A549 (cell line): Measurements from ENCODE around the gene ADAD1. TPM values are rescaled to one million over a fixed set of nuclear protein-coding genes. Genes with fewer than 3 reads are reported as not detected.

Experiments
- ATAC-seq, 2 experiments: fragments of 200-7000 bp in 1 of 2; fragments of >200 bp in 1 of 2; cut with Nextera tagmentation in 1 of 2; cut with Tn5 transposase in 1 of 2; 3 replicates each; pipeline versions ENCODE4 v1.8.0 to v1.9.1; 2018 to 2020; ENCODE audit warnings: mild to moderate bottlenecking in 1 of 2, moderate library complexity in 1 of 2
- CTCF ChIA-PET: fragments of 300-600 bp; sonication (Branson Sonifier 250); formaldehyde crosslinking; extraction: SDS; loops from one replicate; lab custom pipeline; 2021; ENCODE audit warnings: antibody characterized with exemption, inconsistent platforms; lab: Yijun Ruan, JAX
- POLR2A ChIA-PET: fragments of 350-600 bp; formaldehyde crosslinking; extraction: SDS; loops from one replicate; lab custom pipeline; 2021; ENCODE audit warnings: antibody characterized with exemption, inconsistent platforms; lab: Yijun Ruan, JAX
- DNase-seq, 2 experiments: peaks; one replicate each; pipeline versions ENCODE4 v3.0.0 to v3.0.0-alpha.2; 2011 to 2016; ENCODE audit warnings: low read depth in 1 of 2, low spot score in 1 of 2
- FAIRE-seq: peaks from 2 replicates; lab custom pipeline; 2011; peaks lifted over from hg19 to GRCh38; lab: Jason Lieb, UNC
- H3K27ac ChIP-seq, 2 experiments: fragments of >200 bp; sonication (Bioruptor Twin); formaldehyde crosslinking; 3 replicates each; pipeline ENCODE4 v1.5.1; 2016 to 2017
- H3K4me1 ChIP-seq: fragments of >200 bp; sonication (Bioruptor Twin); formaldehyde crosslinking; 3 replicates; pipeline ENCODE4 v1.6.1; 2016
- H3K4me2 ChIP-seq: fragments of >200 bp; sonication (Bioruptor Twin); formaldehyde crosslinking; 3 replicates; pipeline ENCODE4 v1.6.1; 2016
- H3K4me3 ChIP-seq: fragments of >200 bp; sonication (Bioruptor Twin); formaldehyde crosslinking; 3 replicates; pipeline ENCODE4 v1.5.1; 2016
- H3K9me3 ChIP-seq: fragments of >200 bp; sonication (Bioruptor Twin); formaldehyde crosslinking; 3 replicates; pipeline ENCODE4 v1.6.1; 2016
- CBX8 ChIP-seq: fragments of 200-600 bp; sonication (generic); IDR thresholded peaks from 2 replicates; pipeline ENCODE4 v1.6.1; 2016
- CEBPB ChIP-seq, 2 experiments: fragments of >200 bp in 1 of 2; sonication (Bioruptor Twin) in 1 of 2; formaldehyde crosslinking in 1 of 2; IDR thresholded peaks; 2 replicates each; pipeline ENCODE4 v1.6.1; 2012 to 2016
- CHD2 ChIP-seq: fragments of 150-350 bp; IDR thresholded peaks from 2 replicates; pipeline ENCODE4 v1.6.1; 2014; ENCODE audit warnings: low read length; ENCODE audit not compliant: partially characterized antibody
- CHD4 ChIP-seq: fragments of 200-600 bp; sonication (generic); IDR thresholded peaks from 2 replicates; pipeline ENCODE4 v1.6.1; 2016; ENCODE audit warnings: antibody characterized with exemption, mild to moderate bottlenecking, borderline replicate concordance
- EHMT2 ChIP-seq: fragments of 200-600 bp; sonication (generic); IDR thresholded peaks from 2 replicates; pipeline ENCODE4 v1.6.1; 2016; ENCODE audit warnings: antibody characterized with exemption, low read depth, mild to moderate bottlenecking, moderate library complexity
- ESRRA ChIP-seq: fragments of 150-350 bp; IDR thresholded peaks from 2 replicates; pipeline ENCODE4 v1.6.1; 2014; ENCODE audit warnings: mild to moderate bottlenecking, low read length, borderline replicate concordance
- FOSB ChIP-seq: fragments of 250-450 bp; sonication (Bioruptor Pico); IDR thresholded peaks from 2 replicates; pipeline ENCODE4 v1.5.0; 2020; ENCODE audit warnings: mild to moderate bottlenecking, moderate library complexity
- HOXA7 ChIP-seq: fragments of 250-450 bp; sonication (Bioruptor Pico); IDR thresholded peaks from 2 replicates; pipeline ENCODE4 v1.5.0; 2020; ENCODE audit warnings: mild to moderate bottlenecking, moderate library complexity
- HOXB5 ChIP-seq: fragments of 250-450 bp; sonication (Bioruptor Pico); IDR thresholded peaks from 2 replicates; pipeline ENCODE4 v1.5.0; 2020; ENCODE audit warnings: mild to moderate bottlenecking, moderate library complexity
- KDM5A ChIP-seq: fragments of 200-600 bp; sonication (generic); IDR thresholded peaks from 2 replicates; pipeline ENCODE4 v1.6.1; 2016; ENCODE audit warnings: antibody characterized with exemption, mild to moderate bottlenecking
- NFE2L2 ChIP-seq: fragments of 150-350 bp; conservative IDR thresholded peaks from 2 replicates; pipeline ENCODE4 v1.6.1; 2014; ENCODE audit warnings: low read length
- NPAS2 ChIP-seq: fragments of 250-450 bp; sonication (Bioruptor Pico); IDR thresholded peaks from 2 replicates; pipeline ENCODE4 v1.8.0; 2022; ENCODE audit warnings: mild to moderate bottlenecking, moderate library complexity, borderline replicate concordance
- PHF8 ChIP-seq: fragments of 200-600 bp; sonication (generic); IDR thresholded peaks from 2 replicates; pipeline ENCODE4 v1.6.1; 2016; ENCODE audit warnings: low read depth, mild to moderate bottlenecking, antibody characterized with exemption, moderate library complexity, borderline replicate concordance
- RCOR1 ChIP-seq: fragments of 150-350 bp; IDR thresholded peaks from 2 replicates; pipeline ENCODE4 v1.6.1; 2014; ENCODE audit warnings: antibody characterized with exemption, low read length, low read depth
- SREBF2 ChIP-seq: fragments of 450-650 bp; IDR thresholded peaks from 2 replicates; pipeline ENCODE4 v1.6.1; 2014; ENCODE audit warnings: mild to moderate bottlenecking, moderate library complexity
- TP53 ChIP-seq: fragments of 250-450 bp; sonication (Bioruptor Pico); IDR thresholded peaks from 2 replicates; pipeline ENCODE4 v1.5.0; 2021; ENCODE audit warnings: mild to moderate bottlenecking, moderate library complexity
- ZC3H11A ChIP-seq: fragments of 450-650 bp; IDR thresholded peaks from 2 replicates; pipeline ENCODE4 v1.6.1; 2014; ENCODE audit warnings: antibody characterized with exemption, mild to moderate bottlenecking
- ZFP36 ChIP-seq: fragments of 450-650 bp; IDR thresholded peaks from 2 replicates; pipeline ENCODE4 v1.6.1; 2014; ENCODE audit warnings: borderline replicate concordance; ENCODE audit not compliant: partially characterized antibody
- ZNF302 ChIP-seq: fragments of 250-450 bp; sonication (Bioruptor Pico); IDR thresholded peaks from 2 replicates; pipeline ENCODE4 v1.9.0; 2021; ENCODE audit warnings: inconsistent platforms, mild to moderate bottlenecking, moderate library complexity
- WGBS: methylation state at CpG from one replicate; pipeline ENCODE4 v1.1.6; 2017; ENCODE audit errors: missing lambda C conversion rate; 5-methylcytosine and 5-hydroxymethylcytosine counted together
- polyA plus RNA-seq, 4 experiments: library from polyadenylated mRNA; depleted of rRNA in 3 of 4; stranded (reverse); fragments of >200 nt; fragmentation: RNase III in 1 of 4; extraction: RNeasy Plus Mini Kit Qiagen cat#74134 plus additional on column Dnase treatment in 1 of 4; gene quantifications; 2 replicates in 3 of 4; 3 replicates in 1 of 4; pipeline ENCODE4 v1.2.3, GENCODE V29; 2011 to 2017
- TF ChIP-seq, protein P1 (sequence below): IDR thresholded peaks from 2 replicates; pipeline ENCODE4 v1.6.1; 2012
- TF ChIP-seq, protein P2 (sequence below): fragments of 250-450 bp; sonication (Bioruptor Pico); IDR thresholded peaks from 2 replicates; pipeline ENCODE4 v1.5.0; 2020; ENCODE audit warnings: low read depth, mild to moderate bottlenecking, moderate library complexity
- TF ChIP-seq, protein P3 (sequence below): fragments of >200 bp; sonication (Bioruptor Twin); formaldehyde crosslinking; IDR thresholded peaks from 3 replicates; pipeline ENCODE4 v1.5.1; 2016
- TF ChIP-seq, protein P4 (sequence below): fragments of 200-600 bp; sonication (generic); IDR thresholded peaks from 2 replicates; pipeline ENCODE4 v1.6.1; 2016; ENCODE audit warnings: antibody characterized with exemption, mild to moderate bottlenecking, moderate library complexity
- TF ChIP-seq, protein P5 (sequence below): fragments of 450-650 bp; IDR thresholded peaks from 2 replicates; pipeline ENCODE4 v1.6.1; 2014; ENCODE audit warnings: antibody characterized with exemption

Gene ADAD1
- polyA plus RNA-seq, 2 of the 4 experiments (the other 2 are of a cell fraction), result not detected

DNA sequence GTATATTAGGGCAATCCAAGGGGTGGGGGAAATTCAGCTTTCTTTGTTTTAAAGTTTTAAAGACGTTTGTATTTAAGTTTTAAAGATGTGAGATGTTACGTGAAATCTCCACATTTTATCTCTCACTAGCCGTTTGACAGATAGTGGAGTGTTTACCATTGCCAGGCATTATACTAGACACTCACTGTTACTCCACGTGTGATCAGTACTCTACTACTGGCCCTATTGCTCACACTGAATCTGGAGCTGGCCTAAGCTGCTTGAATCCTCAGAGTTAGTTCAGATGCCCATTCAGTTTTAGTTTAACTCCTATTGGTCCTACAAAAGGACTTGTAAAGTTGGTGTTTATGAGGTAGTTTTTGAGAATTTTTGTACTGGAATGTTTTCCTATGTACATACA lies 4.5 kb downstream of the ADAD1 start:
- H3K4me2 ChIP-seq, result no peak overlapping the region
- ChIA-PET POLR2A (no interaction called here), CTCF (no interaction called here)
- DNase-seq (no peak), FAIRE-seq (no peak), ATAC-seq (no peak)
- 47% methylated on average over 4 of the region's 4 CpGs for WGBS
- no peak for TF ChIP-seq CBX8
- TF ChIP-seq PHF8, result no peak
- no peak for TF ChIP-seq ZNF302
- TF ChIP-seq CHD2, result no peak
- no peak for TF ChIP-seq ZFP36
- no peak for TF ChIP-seq TP53 (CRISPR knock-in tag)
- no peak for TF ChIP-seq SREBF2
- TF ChIP-seq FOSB (CRISPR knock-in tag), result no peak
- no peak for TF ChIP-seq ESRRA
- no peak for TF ChIP-seq ZC3H11A
- H3K27ac ChIP-seq, result no peak overlapping the region
- no peaks in the 10 kb centered on the region for H3K9me3 ChIP-seq
- no peak overlapping the region for H3K4me3 ChIP-seq
- H3K4me1 ChIP-seq, result no peaks in the 10 kb centered on the region

DNA sequence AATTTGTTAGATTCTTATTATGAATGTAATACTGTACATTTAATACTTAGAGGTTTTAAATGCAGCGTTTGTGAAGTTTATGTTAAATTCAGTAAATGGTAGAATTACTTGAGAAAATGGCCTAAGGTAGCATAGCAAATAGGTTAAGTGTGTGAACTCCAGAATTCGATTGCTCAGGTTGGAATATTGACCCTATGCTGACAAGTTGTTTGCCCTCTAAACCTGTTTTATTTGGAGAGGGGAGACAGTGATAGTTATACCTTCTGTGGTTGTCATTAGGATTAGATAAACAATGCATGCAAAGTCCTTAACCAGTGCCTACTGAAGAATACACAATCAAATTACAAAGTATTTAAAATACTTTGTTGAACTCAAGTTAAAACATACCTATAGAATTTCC lies 5.4 kb downstream of the ADAD1 start:
- Histone ChIP-seq H3K27ac (no peak overlapping the region), H3K4me3 (no peak overlapping the region), H3K9me3 (no peaks in the 10 kb centered on the region), H3K4me1 (no peaks in the 10 kb centered on the region), H3K4me2 (no peak overlapping the region)
- no peak for DNase-seq
- ATAC-seq, result no peak
- 5% methylated on average over 2 of the region's 2 CpGs for WGBS
- POLR2A ChIA-PET, result no interaction called here
- no peak for TF ChIP-seq SREBF2
- TF ChIP-seq, protein P1, sequence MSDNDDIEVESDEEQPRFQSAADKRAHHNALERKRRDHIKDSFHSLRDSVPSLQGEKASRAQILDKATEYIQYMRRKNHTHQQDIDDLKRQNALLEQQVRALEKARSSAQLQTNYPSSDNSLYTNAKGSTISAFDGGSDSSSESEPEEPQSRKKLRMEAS, result no peak
- no peak for TF ChIP-seq EHMT2
- no peak for TF ChIP-seq KDM5A
- no peak for TF ChIP-seq HOXB5
- TF ChIP-seq CEBPB (IDR thresholded peaks at IDR 0.05), result no peak
- no peak for TF ChIP-seq RCOR1
- TF ChIP-seq CHD4, result no peak
- TF ChIP-seq, protein P2, sequence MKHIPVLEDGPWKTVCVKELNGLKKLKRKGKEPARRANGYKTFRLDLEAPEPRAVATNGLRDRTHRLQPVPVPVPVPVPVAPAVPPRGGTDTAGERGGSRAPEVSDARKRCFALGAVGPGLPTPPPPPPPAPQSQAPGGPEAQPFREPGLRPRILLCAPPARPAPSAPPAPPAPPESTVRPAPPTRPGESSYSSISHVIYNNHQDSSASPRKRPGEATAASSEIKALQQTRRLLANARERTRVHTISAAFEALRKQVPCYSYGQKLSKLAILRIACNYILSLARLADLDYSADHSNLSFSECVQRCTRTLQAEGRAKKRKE (CRISPR knock-in tag), result no peak
- TF ChIP-seq NPAS2 (CRISPR knock-in tag), result no peak
- TF ChIP-seq NFE2L2, result no peak
- no peak for TF ChIP-seq HOXA7 (CRISPR knock-in tag)
- CTCF ChIA-PET, result no interaction called here
- FAIRE-seq, result no peak

DNA sequence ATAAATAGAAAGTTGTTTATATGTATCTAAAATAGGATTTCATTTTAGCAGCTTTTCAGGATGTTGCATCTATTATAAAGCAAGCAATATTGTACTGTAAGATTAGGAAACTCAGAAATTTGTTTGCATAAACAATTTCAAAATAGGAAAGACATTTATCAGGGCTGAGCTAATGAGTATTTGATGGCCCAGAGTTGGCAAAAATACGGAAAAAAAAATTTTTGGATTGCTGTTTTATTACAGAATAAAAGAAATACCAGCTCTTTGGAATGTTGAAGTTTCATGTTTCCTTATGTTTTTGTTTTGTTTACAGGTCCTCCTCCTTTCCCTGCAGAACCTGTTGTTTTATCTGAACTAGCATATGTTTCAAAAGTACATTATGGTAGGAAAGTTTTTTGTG lies 14.5 kb downstream of the ADAD1 start:
- FAIRE-seq (no peak), DNase-seq (no peak), ATAC-seq (no peak)
- ChIA-PET POLR2A (no interaction called here), CTCF (no interaction called here)
- no peaks in the 10 kb centered on the region; the same call in 2 of the 3 replicates for H3K9me3 ChIP-seq
- no peak overlapping the region for H3K4me2 ChIP-seq
- WGBS, result 3% methylated on average over 1 of the region's 1 CpG
- no peak overlapping the region for H3K4me3 ChIP-seq
- no peak overlapping the region for H3K27ac ChIP-seq
- TF ChIP-seq HOXA7 (CRISPR knock-in tag), result no peak
- TF ChIP-seq, protein P3, sequence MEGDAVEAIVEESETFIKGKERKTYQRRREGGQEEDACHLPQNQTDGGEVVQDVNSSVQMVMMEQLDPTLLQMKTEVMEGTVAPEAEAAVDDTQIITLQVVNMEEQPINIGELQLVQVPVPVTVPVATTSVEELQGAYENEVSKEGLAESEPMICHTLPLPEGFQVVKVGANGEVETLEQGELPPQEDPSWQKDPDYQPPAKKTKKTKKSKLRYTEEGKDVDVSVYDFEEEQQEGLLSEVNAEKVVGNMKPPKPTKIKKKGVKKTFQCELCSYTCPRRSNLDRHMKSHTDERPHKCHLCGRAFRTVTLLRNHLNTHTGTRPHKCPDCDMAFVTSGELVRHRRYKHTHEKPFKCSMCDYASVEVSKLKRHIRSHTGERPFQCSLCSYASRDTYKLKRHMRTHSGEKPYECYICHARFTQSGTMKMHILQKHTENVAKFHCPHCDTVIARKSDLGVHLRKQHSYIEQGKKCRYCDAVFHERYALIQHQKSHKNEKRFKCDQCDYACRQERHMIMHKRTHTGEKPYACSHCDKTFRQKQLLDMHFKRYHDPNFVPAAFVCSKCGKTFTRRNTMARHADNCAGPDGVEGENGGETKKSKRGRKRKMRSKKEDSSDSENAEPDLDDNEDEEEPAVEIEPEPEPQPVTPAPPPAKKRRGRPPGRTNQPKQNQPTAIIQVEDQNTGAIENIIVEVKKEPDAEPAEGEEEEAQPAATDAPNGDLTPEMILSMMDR, result no peak
- TF ChIP-seq, protein P4, sequence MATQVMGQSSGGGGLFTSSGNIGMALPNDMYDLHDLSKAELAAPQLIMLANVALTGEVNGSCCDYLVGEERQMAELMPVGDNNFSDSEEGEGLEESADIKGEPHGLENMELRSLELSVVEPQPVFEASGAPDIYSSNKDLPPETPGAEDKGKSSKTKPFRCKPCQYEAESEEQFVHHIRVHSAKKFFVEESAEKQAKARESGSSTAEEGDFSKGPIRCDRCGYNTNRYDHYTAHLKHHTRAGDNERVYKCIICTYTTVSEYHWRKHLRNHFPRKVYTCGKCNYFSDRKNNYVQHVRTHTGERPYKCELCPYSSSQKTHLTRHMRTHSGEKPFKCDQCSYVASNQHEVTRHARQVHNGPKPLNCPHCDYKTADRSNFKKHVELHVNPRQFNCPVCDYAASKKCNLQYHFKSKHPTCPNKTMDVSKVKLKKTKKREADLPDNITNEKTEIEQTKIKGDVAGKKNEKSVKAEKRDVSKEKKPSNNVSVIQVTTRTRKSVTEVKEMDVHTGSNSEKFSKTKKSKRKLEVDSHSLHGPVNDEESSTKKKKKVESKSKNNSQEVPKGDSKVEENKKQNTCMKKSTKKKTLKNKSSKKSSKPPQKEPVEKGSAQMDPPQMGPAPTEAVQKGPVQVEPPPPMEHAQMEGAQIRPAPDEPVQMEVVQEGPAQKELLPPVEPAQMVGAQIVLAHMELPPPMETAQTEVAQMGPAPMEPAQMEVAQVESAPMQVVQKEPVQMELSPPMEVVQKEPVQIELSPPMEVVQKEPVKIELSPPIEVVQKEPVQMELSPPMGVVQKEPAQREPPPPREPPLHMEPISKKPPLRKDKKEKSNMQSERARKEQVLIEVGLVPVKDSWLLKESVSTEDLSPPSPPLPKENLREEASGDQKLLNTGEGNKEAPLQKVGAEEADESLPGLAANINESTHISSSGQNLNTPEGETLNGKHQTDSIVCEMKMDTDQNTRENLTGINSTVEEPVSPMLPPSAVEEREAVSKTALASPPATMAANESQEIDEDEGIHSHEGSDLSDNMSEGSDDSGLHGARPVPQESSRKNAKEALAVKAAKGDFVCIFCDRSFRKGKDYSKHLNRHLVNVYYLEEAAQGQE, result no peak
- TF ChIP-seq, protein P5, sequence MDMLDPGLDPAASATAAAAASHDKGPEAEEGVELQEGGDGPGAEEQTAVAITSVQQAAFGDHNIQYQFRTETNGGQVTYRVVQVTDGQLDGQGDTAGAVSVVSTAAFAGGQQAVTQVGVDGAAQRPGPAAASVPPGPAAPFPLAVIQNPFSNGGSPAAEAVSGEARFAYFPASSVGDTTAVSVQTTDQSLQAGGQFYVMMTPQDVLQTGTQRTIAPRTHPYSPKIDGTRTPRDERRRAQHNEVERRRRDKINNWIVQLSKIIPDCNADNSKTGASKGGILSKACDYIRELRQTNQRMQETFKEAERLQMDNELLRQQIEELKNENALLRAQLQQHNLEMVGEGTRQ, result no peak
- H3K4me1 ChIP-seq, result no peaks in the 10 kb centered on the region
